Measurements from ENCODE around the gene TRIM10.
"Not testable (repeated sequence)": the region's sequence is repeated elsewhere in the genome, so short reads cannot be mapped to it uniquely, and the experiment has no call there.

TRIM10 gene

GRCh38 chr6:30118691-30119090, 42.3 kb downstream of the TRIM10 start:
- in situ Hi-C loops (cut with MboI; ENCODE audit: low sequenced_read_pairs): not testable (repeated sequence)

GRCh38 chr6:30116724-30117123, 44.3 kb downstream of the TRIM10 start:
- peaks cover 27% of the 10 kb centered on the region for H3K27me3 ChIP-seq (ENCODE audit: low read depth)
- H3K4me3 ChIP-seq: no peak overlapping the region
- H3K4me1 ChIP-seq: no peaks in the 10 kb centered on the region
- no peaks in the 10 kb centered on the region for H3K36me3 ChIP-seq (replicated peaks)
- in situ Hi-C loops (cut with MboI; ENCODE audit: low sequenced_read_pairs): no loop called here
- no peaks in the 10 kb centered on the region for H3K9me3 ChIP-seq
- DNase-seq (ENCODE audit: low spot score in 2 of 2): no peak

More at GRCh38 chr6:30118691-30119090, 42.3 kb downstream of the TRIM10 start:
- not testable (repeated sequence) for H3K4me3 ChIP-seq; H3K27me3 ChIP-seq (ENCODE audit: low read depth); DNase-seq (ENCODE audit: low spot score in 2 of 2); H3K4me1 ChIP-seq; H3K9me3 ChIP-seq; H3K36me3 ChIP-seq (replicated peaks)

GRCh38 chr6:30113841-30114240, 47.2 kb downstream of the TRIM10 start:
- in situ Hi-C loops (cut with MboI; ENCODE audit: low sequenced_read_pairs): no loop called here
- H3K27me3 ChIP-seq (ENCODE audit: low read depth): peaks cover 32% of the 10 kb centered on the region
- H3K4me1 ChIP-seq: no peaks in the 10 kb centered on the region
- no peak for DNase-seq (ENCODE audit: low spot score in 2 of 2)
- no peaks in the 10 kb centered on the region for H3K36me3 ChIP-seq (replicated peaks)
- no peak overlapping the region for H3K4me3 ChIP-seq
- no peaks in the 10 kb centered on the region for H3K9me3 ChIP-seq

GRCh38 chr6:30113003-30113759, 47.8 kb downstream of the TRIM10 start, which contains the start of gene TRIM31:
TSS of gene TRIM31 (minus strand) at chr6:30113090. CDS start at chr6:30112805, 285 bp downstream.
- H3K27me3 ChIP-seq (ENCODE audit: low read depth): peaks cover 32% of the 10 kb centered on the region
- in situ Hi-C loops (cut with MboI; ENCODE audit: low sequenced_read_pairs): no loop called here
- no peak for DNase-seq (ENCODE audit: low spot score in 2 of 2)

GRCh38 chr6:30112402-30112994, 48.5 kb downstream of the TRIM10 start:
- Histone ChIP-seq H3K36me3 (replicated peaks) (no peaks in the 10 kb centered on the region), H3K4me3 (no peak overlapping the region), H3K9me3 (no peaks in the 10 kb centered on the region), H3K4me1 (no peaks in the 10 kb centered on the region), H3K27me3 (ENCODE audit: low read depth) (peaks cover 32% of the 10 kb centered on the region)
- in situ Hi-C loops (cut with MboI; ENCODE audit: low sequenced_read_pairs): no loop called here
- DNase-seq (ENCODE audit: low spot score in 2 of 2): no peak

More at GRCh38 chr6:30113003-30113759, 47.8 kb downstream of the TRIM10 start, which contains the start of gene TRIM31:
- Histone ChIP-seq H3K9me3 (no peaks in the 10 kb centered on the region), H3K4me1 (no peaks in the 10 kb centered on the region), H3K36me3 (replicated peaks) (no peaks in the 10 kb centered on the region), H3K4me3 (no peak within 1 kb of the TSS)

GRCh38 chr6:30111266-30111856, 49.6 kb downstream of the TRIM10 start:
- in situ Hi-C loops (cut with MboI; ENCODE audit: low sequenced_read_pairs): no loop called here
- Histone ChIP-seq H3K9me3 (no peaks in the 10 kb centered on the region), H3K36me3 (replicated peaks) (no peaks in the 10 kb centered on the region), H3K4me3 (no peak overlapping the region), H3K4me1 (no peaks in the 10 kb centered on the region), H3K27me3 (ENCODE audit: low read depth) (peaks cover 32% of the 10 kb centered on the region)
- DNase-seq (ENCODE audit: low spot score in 2 of 2): no peak

GRCh38 chr6:30104661-30105060, 56.4 kb downstream of the TRIM10 start:
- DNase-seq (ENCODE audit: low spot score in 2 of 2): no peak
- in situ Hi-C loops (cut with MboI; ENCODE audit: low sequenced_read_pairs): no loop called here

GRCh38 chr6:30103872-30104179, 57.2 kb downstream of the TRIM10 start:
- H3K4me3 ChIP-seq: no peak overlapping the region
- no peaks in the 10 kb centered on the region for H3K27me3 ChIP-seq (ENCODE audit: low read depth)

More at GRCh38 chr6:30104661-30105060, 56.4 kb downstream of the TRIM10 start:
- peaks cover 24% of the 10 kb centered on the region for H3K4me1 ChIP-seq
- no peaks in the 10 kb centered on the region; the same call in 1 of the 2 replicates for H3K27me3 ChIP-seq (ENCODE audit: low read depth)
- no peak overlapping the region for H3K4me3 ChIP-seq
- no peaks in the 10 kb centered on the region for H3K9me3 ChIP-seq
- no peaks in the 10 kb centered on the region for H3K36me3 ChIP-seq (replicated peaks)

GRCh38 chr6:30102970-30103871, 57.8 kb downstream of the TRIM10 start:
- peak overlapping the region; percentile 10 for H3K4me3 ChIP-seq
- in situ Hi-C loops (cut with MboI; ENCODE audit: low sequenced_read_pairs): no loop called here
- DNase-seq (ENCODE audit: low spot score in 2 of 2): peak; percentile 76 to 90
- H3K4me1 ChIP-seq: peaks cover 24% of the 10 kb centered on the region
- no peaks in the 10 kb centered on the region for H3K9me3 ChIP-seq
- no peaks in the 10 kb centered on the region for H3K36me3 ChIP-seq (replicated peaks)
- no peaks in the 10 kb centered on the region for H3K27me3 ChIP-seq (ENCODE audit: low read depth)

More at GRCh38 chr6:30103872-30104179, 57.2 kb downstream of the TRIM10 start:
- in situ Hi-C loops (cut with MboI; ENCODE audit: low sequenced_read_pairs): no loop called here
- H3K9me3 ChIP-seq: no peaks in the 10 kb centered on the region
- no peaks in the 10 kb centered on the region for H3K36me3 ChIP-seq (replicated peaks)
- DNase-seq (ENCODE audit: low spot score in 2 of 2): no peak
- H3K4me1 ChIP-seq: peaks cover 24% of the 10 kb centered on the region

- peak in 1 of 2 experiments; percentile 35 for DNase-seq (ENCODE audit: low spot score in 2 of 2)
- in situ Hi-C loops (cut with MboI; ENCODE audit: low sequenced_read_pairs): no loop called here
These were observed 58.5 kb downstream of the TRIM10 start for GRCh38 chr6:30102414-30102969.

More at GRCh38 chr6:30102414-30102969, 58.5 kb downstream of the TRIM10 start:
- Histone ChIP-seq H3K36me3 (replicated peaks) (no peaks in the 10 kb centered on the region), H3K4me1 (peaks cover 24% of the 10 kb centered on the region), H3K9me3 (no peaks in the 10 kb centered on the region), H3K4me3 (peak overlapping the region; percentile 22), H3K27me3 (ENCODE audit: low read depth) (no peaks in the 10 kb centered on the region)
